Activated naive CD4-positive, alpha-beta T cell treated with anti-CD3 and anti-CD28 coated beads for 36 hours (primary cell): ENCODE measurements around the gene METTL23. TPM values are rescaled to one million over a fixed set of nuclear protein-coding genes. Genes with fewer than 3 reads are reported as not detected.

Source experiments
- CTCF ChIA-PET: fragments of 350-600 bp; sonication (Branson Sonifier 250); formaldehyde crosslinking; loops from one replicate; lab custom pipeline; 2021; ENCODE audit warnings: antibody characterized with exemption; lab: Charles Lee
- DNase-seq: peaks from one replicate; pipeline ENCODE4 v3.0.0-alpha.2; 2020
- H3K27ac Mint-ChIP-seq: one replicate; pipeline ENCODE4 v1.8.0; 2021; ENCODE audit warnings: mild to moderate bottlenecking, mixed read lengths
- H3K27me3 Mint-ChIP-seq: one replicate; pipeline ENCODE4 v1.8.0; 2021; ENCODE audit warnings: low read depth, mixed read lengths
- H3K36me3 Mint-ChIP-seq: one replicate; pipeline ENCODE4 v1.8.0; 2021; ENCODE audit warnings: low read depth, mixed read lengths
- H3K4me1 Mint-ChIP-seq: one replicate; pipeline ENCODE4 v1.8.0; 2021; ENCODE audit warnings: low read depth, mixed read lengths
- H3K4me3 Mint-ChIP-seq: one replicate; pipeline ENCODE4 v1.8.0; 2021; ENCODE audit warnings: mild to moderate bottlenecking, moderate library complexity, mixed read lengths
- H3K9me3 Mint-ChIP-seq: one replicate; pipeline ENCODE4 v1.8.0; 2021; ENCODE audit warnings: mixed read lengths
- intact Hi-C: fragments of 100-400 bp; cut with micrococcal nuclease; formaldehyde crosslinking; loops from one replicate; pipeline ENCODE4 v1.15.1; 2023
- total RNA-seq, 2 experiments: library from RNA; stranded (reverse); gene quantifications; one replicate each; pipeline ENCODE4 v1.2.3, GENCODE V29; 2021

METTL23 gene, protein sequence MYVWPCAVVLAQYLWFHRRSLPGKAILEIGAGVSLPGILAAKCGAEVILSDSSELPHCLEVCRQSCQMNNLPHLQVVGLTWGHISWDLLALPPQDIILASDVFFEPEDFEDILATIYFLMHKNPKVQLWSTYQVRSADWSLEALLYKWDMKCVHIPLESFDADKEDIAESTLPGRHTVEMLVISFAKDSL
- 10 to 100 TPM; 18.9 to 20.0 TPM for total RNA-seq

- CTCF ChIA-PET = interaction anchor here (0.7 to 1.4 kb wide), 7 partner anchors 12 to 340 kb away, joined by 3 to 7 read pairs (median 3); no protein-coding TSS in a partner anchor
- peaks cover 67% of the 10 kb centered on the region for H3K4me1 Mint-ChIP-seq
- intact Hi-C loops = loop anchor here (1.0 to 5.0 kb wide), 8 partner anchors 10 to 414 kb away; partner anchors contain the start of genes SEC14L1 and SRSF2
These were observed at the start of gene METTL23 for GRCh38 chr17:76726776-76727718. METTL23 (plus strand) TSS chr17:76726839; CDS start chr17:76729711, 2,872 bp downstream.

DNA sequence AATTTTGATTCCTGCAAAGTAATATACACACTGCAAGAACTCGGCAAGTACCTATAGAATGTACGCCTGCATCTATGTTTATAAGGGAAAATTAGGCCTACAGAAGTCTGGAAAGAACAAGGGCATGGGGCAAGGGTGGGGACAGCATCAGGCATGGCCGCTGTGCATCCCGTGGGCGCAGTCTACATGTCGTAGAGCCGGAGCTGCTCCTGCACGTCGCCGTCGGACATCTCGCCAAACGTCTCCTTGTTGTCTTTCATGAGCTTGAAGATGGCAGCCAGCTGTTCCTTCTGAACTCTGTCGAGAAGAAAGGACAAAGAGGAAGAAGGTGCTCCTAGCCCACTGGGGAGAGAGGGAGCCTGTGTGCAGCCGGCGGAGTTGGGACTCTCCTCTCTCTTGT is 49.2 kb upstream of the METTL23 start:
- Mint-ChIP-seq H3K27me3 (no peaks in the 10 kb centered on the region), H3K4me1 (peaks cover 4% of the 10 kb centered on the region), H3K4me3 (no peak overlapping the region), H3K27ac (no peak overlapping the region), H3K9me3 (no peaks in the 10 kb centered on the region), H3K36me3 (peaks cover 1% of the 10 kb centered on the region)
- CTCF ChIA-PET = interaction anchor here (1.2 kb wide), 2 partner anchors 54 to 154 kb away, joined by 3 read pairs; no protein-coding TSS in a partner anchor
- intact Hi-C loops = loop anchor here (5.0 kb wide), 1 partner anchor 35 kb away; the partner anchor contains the start of gene ST6GALNAC1
- no peak for DNase-seq

More at GRCh38 chr17:76726776-76727718, at the start of gene METTL23:
- Mint-ChIP-seq H3K36me3 (peaks cover 53% of the 10 kb centered on the region), H3K27me3 (no peaks in the 10 kb centered on the region), H3K27ac (peak within 1 kb of the TSS; percentile 93), H3K4me3 (peak within 1 kb of the TSS; percentile 96), H3K9me3 (no peaks in the 10 kb centered on the region)
- DNase-seq = peak; percentile 89

DNA sequence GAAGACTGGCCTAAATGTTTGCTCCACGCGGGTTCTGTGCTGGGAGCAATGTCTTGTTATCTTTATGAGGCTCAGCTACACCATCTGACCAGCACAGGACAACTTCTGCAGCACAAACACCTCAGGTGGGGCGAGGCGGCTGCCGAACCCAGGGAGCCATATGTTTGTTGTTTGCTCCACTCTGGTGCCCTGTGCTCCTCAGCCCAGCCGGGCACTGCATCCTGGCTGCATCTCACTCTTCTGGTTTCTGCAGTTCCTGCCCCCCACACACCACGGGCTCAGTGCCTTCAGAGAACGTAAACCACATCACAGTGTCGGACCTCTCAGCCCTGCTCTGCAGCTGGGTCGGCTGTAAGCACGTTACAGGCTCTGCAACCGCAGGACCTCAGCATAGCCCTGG is 48.3 kb upstream of the METTL23 start:
- CTCF ChIA-PET = interaction anchor here (1.2 kb wide), 1 partner anchor 54 kb away, joined by 3 read pairs; no protein-coding TSS in a partner anchor
- Mint-ChIP-seq H3K27me3 (no peaks in the 10 kb centered on the region), H3K4me3 (no peak overlapping the region), H3K36me3 (no peaks in the 10 kb centered on the region), H3K27ac (no peak overlapping the region), H3K4me1 (no peaks in the 10 kb centered on the region), H3K9me3 (no peaks in the 10 kb centered on the region)
- intact Hi-C loops = loop anchor here (5.0 kb wide), 1 partner anchor 36 kb away; the partner anchor contains the start of gene ST6GALNAC1
- DNase-seq = no peak

DNA sequence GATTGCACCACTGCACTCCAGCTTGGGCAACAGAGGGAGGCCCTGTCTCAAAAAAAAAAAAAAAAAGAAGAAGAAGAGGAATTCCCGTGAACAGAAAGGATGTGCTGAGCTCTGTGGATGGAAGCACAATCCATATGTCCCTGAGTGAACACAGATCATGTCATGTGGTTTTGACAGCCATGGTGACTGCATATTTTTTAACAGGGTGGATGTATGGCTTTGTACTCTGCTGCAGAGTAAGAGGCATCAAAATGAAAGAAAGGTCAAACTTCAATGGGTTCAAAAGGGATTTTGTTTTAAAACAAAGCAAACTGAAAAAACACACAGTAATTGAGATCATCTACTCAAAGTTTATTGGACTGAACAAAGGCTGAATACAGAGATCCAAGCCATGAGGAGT is 47.4 kb upstream of the METTL23 start:
- H3K4me1 Mint-ChIP-seq = no peaks in the 10 kb centered on the region
- H3K27ac Mint-ChIP-seq = no peak overlapping the region
- H3K27me3 Mint-ChIP-seq = no peaks in the 10 kb centered on the region
- no peak for DNase-seq
- intact Hi-C loops = loop anchor here (5.0 kb wide), 1 partner anchor 37 kb away; the partner anchor contains the start of gene ST6GALNAC1
- no peaks in the 10 kb centered on the region for H3K9me3 Mint-ChIP-seq
- no peak overlapping the region for H3K4me3 Mint-ChIP-seq
- no peaks in the 10 kb centered on the region for H3K36me3 Mint-ChIP-seq
- CTCF ChIA-PET = interaction anchor here (0.6 kb wide), 2 partner anchors 82 to 229 kb away, joined by 3 read pairs; no protein-coding TSS in a partner anchor

GRCh38 chr17:76681222-76682137 is 45.2 kb upstream of the METTL23 start:
- no peaks in the 10 kb centered on the region for H3K27me3 Mint-ChIP-seq
- CTCF ChIA-PET = interaction anchor here (0.6 to 2.4 kb wide), 29 partner anchors 10 to 242 kb away, joined by 3 to 19 read pairs (median 4); partner anchors contain the start of genes MXRA7, ST6GALNAC1 and ST6GALNAC2
- no peak overlapping the region for H3K27ac Mint-ChIP-seq
- H3K4me3 Mint-ChIP-seq = no peak overlapping the region
- H3K9me3 Mint-ChIP-seq = no peaks in the 10 kb centered on the region
- H3K4me1 Mint-ChIP-seq = no peaks in the 10 kb centered on the region
- intact Hi-C loops = loop anchor here (1.0 kb wide), 2 partner anchors 123 to 158 kb away; no protein-coding TSS in a partner anchor
- peak; percentile 83 for DNase-seq
- no peaks in the 10 kb centered on the region for H3K36me3 Mint-ChIP-seq

GRCh38 chr17:76682296-76682695 is 44.3 kb upstream of the METTL23 start:
- DNase-seq = no peak
- intact Hi-C loops = no loop called here
- Mint-ChIP-seq H3K9me3 (no peaks in the 10 kb centered on the region), H3K4me1 (no peaks in the 10 kb centered on the region), H3K27ac (no peak overlapping the region), H3K36me3 (no peaks in the 10 kb centered on the region), H3K4me3 (no peak overlapping the region), H3K27me3 (no peaks in the 10 kb centered on the region)
- CTCF ChIA-PET = interaction anchor here (0.9 to 2.4 kb wide), 18 partner anchors 9 to 243 kb away, joined by 3 to 19 read pairs (median 6); partner anchors contain the start of gene MXRA7

- intact Hi-C loops = no loop called here
- Mint-ChIP-seq H3K27ac (no peak overlapping the region), H3K4me1 (no peaks in the 10 kb centered on the region), H3K4me3 (no peak overlapping the region), H3K9me3 (no peaks in the 10 kb centered on the region), H3K36me3 (no peaks in the 10 kb centered on the region), H3K27me3 (no peaks in the 10 kb centered on the region)
- DNase-seq = no peak
- CTCF ChIA-PET = interaction anchor here (2.4 kb wide), 1 partner anchor 125 kb away, joined by 9 read pairs; no protein-coding TSS in a partner anchor
These were observed 43.5 kb upstream of the METTL23 start for GRCh38 chr17:76683011-76683755.

DNA sequence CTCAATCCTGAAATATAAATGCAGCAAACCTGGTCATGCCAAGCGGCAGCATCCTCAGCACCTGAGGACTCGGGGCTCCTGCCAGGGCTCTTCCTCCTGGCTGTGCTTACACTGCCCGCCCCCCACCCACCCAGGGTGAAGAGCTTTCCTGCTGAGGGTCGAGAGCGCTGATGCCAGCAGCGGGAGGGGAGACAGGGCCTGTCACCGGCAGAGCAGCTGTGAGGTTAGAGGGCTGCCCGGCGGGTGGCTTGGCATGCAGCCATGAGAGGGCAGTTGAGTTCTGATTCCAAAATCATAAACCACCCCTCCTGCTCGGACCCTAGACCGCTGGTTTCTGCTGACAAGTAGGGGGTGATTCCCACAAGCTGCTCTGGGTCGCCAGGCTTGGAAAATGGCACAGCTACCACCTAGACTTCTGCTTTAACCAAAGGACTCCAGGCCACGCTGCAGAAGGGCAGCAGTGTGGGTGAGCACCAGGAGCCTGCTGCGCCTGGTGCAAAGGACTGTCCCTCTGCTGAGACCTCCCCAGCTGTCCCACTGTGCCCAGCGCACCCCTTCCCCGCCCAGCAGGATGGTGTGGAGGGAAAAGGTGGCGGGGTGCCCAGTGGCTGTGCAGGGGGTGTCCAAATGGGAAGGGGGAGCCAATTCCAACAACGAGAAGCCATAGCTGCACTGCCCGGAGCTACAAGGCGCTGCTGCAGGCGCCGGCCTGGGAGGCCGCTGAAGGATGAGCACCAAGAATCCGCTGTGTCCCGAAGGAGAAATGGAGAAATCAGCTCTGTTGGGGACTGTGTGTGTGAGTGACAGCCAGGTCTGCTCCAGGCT is 42.5 kb upstream of the METTL23 start:
- CTCF ChIA-PET = interaction anchor here (1.2 kb wide), 1 partner anchor 161 kb away, joined by 3 read pairs; no protein-coding TSS in a partner anchor
- no peaks in the 10 kb centered on the region for H3K4me1 Mint-ChIP-seq
- H3K36me3 Mint-ChIP-seq = no peaks in the 10 kb centered on the region
- H3K27me3 Mint-ChIP-seq = no peaks in the 10 kb centered on the region
- H3K4me3 Mint-ChIP-seq = no peak overlapping the region
- intact Hi-C loops = no loop called here
- no peak for DNase-seq
- no peak overlapping the region for H3K27ac Mint-ChIP-seq
- no peaks in the 10 kb centered on the region for H3K9me3 Mint-ChIP-seq

DNA sequence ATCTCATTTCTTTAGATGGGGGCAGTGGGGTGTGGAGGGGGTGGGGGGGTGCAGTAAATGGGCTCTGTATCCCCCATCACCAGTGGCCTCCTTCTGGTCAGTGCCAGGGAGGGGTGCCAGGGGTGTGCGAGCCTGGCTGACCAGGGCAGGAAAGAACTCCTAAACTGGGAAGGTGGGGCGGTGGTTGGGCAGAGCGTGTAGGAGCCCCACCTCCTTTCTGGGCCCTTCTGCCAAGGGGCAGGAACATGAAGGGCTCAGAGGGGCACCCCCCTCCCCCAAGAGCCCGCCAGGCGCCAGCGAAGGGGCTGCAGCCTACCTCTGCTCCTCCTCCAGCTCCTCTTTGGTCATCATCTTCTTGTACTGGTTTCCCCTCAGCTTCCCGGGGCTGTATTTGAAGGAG is 41.9 kb upstream of the METTL23 start:
- H3K27ac Mint-ChIP-seq = no peak overlapping the region
- H3K4me1 Mint-ChIP-seq = no peaks in the 10 kb centered on the region
- no peak overlapping the region for H3K4me3 Mint-ChIP-seq
- DNase-seq = no peak
- intact Hi-C loops = no loop called here
- no peaks in the 10 kb centered on the region for H3K9me3 Mint-ChIP-seq
- H3K27me3 Mint-ChIP-seq = no peaks in the 10 kb centered on the region
- CTCF ChIA-PET = interaction anchor here (1.1 to 1.2 kb wide), 2 partner anchors 61 to 162 kb away, joined by 3 to 4 read pairs; no protein-coding TSS in a partner anchor
- no peaks in the 10 kb centered on the region for H3K36me3 Mint-ChIP-seq

- no peaks in the 10 kb centered on the region for H3K9me3 Mint-ChIP-seq
These were observed 41.3 kb upstream of the METTL23 start for GRCh38 chr17:76685366-76685765.

More at GRCh38 chr17:76685366-76685765, 41.3 kb upstream of the METTL23 start:
- no peak overlapping the region for H3K4me3 Mint-ChIP-seq
- DNase-seq = no peak
- CTCF ChIA-PET = interaction anchor here (1.1 to 1.2 kb wide), 2 partner anchors 61 to 162 kb away, joined by 3 to 4 read pairs; no protein-coding TSS in a partner anchor
- H3K27ac Mint-ChIP-seq = no peak overlapping the region
- H3K36me3 Mint-ChIP-seq = no peaks in the 10 kb centered on the region
- intact Hi-C loops = no loop called here
- no peaks in the 10 kb centered on the region for H3K4me1 Mint-ChIP-seq
- no peaks in the 10 kb centered on the region for H3K27me3 Mint-ChIP-seq
